GM12875 (cell line): ENCODE measurements around the gene PLEK.
"Not testable (repeated sequence)": the region's sequence is repeated elsewhere in the genome, so short reads cannot be mapped to it uniquely, and the experiment has no call there.

ENCODE experiments used
- H3K4me3 ChIP-seq: one replicate; pipeline ENCODE4 v1.5.1; 2011; ENCODE audit warnings: low read depth, low read length, control low read depth
- TF ChIP-seq, protein P1 (sequence below): IDR thresholded peaks from 2 replicates; pipeline ENCODE4 v1.5.1; 2011; ENCODE audit warnings: low read depth, mild to moderate bottlenecking, control low read depth, inconsistent platforms, low read length, moderate library complexity, borderline replicate concordance; ENCODE audit not compliant: insufficient read depth

PLEK gene

DNA sequence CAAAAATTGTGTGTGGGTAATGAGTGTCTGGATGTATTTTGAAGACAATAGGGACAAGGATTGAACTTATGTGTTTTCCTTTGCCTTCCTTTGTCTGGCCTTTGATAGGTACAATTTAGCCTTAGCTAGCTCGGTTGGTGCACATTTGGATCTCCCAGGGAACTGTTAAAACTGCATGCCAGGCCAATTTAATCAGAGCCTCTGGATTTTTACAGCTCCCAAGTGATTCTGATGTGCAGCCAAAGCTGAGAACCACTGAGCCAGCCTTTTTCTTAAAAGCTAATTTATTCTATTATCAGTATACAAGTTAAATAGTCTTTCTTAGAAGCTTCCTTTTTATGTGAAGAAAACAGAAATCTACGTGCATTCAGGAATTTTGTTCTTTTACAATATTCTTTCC is 25.0 kb downstream of the PLEK start:
- H3K4me3 ChIP-seq = no peak overlapping the region
- TF ChIP-seq, protein P1, sequence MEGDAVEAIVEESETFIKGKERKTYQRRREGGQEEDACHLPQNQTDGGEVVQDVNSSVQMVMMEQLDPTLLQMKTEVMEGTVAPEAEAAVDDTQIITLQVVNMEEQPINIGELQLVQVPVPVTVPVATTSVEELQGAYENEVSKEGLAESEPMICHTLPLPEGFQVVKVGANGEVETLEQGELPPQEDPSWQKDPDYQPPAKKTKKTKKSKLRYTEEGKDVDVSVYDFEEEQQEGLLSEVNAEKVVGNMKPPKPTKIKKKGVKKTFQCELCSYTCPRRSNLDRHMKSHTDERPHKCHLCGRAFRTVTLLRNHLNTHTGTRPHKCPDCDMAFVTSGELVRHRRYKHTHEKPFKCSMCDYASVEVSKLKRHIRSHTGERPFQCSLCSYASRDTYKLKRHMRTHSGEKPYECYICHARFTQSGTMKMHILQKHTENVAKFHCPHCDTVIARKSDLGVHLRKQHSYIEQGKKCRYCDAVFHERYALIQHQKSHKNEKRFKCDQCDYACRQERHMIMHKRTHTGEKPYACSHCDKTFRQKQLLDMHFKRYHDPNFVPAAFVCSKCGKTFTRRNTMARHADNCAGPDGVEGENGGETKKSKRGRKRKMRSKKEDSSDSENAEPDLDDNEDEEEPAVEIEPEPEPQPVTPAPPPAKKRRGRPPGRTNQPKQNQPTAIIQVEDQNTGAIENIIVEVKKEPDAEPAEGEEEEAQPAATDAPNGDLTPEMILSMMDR = no peak

DNA sequence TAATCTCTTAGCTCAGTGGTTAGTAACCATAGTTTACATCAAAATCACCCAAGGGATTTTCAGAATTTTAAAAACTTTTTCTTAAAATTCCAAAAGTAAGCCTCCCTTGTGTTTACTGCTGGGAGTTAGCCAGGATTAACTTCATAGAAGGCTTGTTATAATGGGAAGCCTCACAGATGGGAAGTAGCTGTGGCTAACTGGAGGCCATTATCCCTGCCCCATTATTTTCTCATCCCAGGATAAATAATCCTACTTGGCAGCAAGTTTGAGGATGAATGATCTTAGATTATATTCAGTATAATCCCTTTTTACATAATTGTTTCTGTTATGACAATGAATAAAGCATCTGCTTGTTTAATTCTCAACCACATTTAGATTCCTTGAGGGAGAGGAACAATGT is 25.5 kb downstream of the PLEK start:
- TF ChIP-seq, protein P1 = no peak
- H3K4me3 ChIP-seq = no peak overlapping the region

DNA sequence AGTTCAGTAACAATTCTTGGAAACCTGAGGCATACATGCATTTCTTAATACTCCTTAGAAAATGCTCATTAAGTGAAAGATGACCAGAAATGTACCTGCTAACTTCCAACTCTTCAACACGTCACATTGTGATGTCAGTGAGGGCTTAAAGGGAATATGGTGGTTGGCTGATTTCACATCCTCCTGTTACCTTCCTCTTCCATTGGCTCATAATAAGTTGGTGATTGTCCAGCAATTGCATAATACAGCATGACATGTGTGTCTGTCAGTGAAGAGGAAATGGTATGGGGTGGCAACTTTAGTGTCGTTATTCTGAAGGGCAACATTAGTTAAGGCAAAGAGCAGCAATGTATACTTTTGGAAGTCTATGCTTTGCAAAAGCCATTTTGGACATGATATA is 26.0 kb downstream of the PLEK start:
- H3K4me3 ChIP-seq = no peak overlapping the region
- TF ChIP-seq, protein P1 = no peak

DNA sequence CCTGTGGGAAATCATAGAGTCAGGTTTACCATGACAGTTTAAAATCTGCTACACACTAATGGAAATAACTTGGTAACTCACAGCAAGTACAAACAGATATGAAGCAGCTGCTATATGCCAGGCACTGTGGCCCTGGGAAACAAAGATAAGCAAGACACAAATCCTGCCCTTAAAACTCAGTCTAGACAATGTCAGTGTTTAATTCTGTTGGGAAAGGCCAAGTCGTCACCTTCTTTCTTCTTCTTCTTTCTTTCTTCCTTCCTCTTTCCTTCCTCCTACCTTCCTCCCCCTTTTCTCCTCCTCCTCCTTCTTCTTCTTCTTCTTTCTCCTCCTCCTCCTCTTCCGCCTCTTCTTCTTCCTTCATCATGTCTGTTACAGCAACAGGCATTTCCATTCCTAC is 26.8 kb downstream of the PLEK start:
- H3K4me3 ChIP-seq = no peak overlapping the region
- TF ChIP-seq, protein P1 = no peak

DNA sequence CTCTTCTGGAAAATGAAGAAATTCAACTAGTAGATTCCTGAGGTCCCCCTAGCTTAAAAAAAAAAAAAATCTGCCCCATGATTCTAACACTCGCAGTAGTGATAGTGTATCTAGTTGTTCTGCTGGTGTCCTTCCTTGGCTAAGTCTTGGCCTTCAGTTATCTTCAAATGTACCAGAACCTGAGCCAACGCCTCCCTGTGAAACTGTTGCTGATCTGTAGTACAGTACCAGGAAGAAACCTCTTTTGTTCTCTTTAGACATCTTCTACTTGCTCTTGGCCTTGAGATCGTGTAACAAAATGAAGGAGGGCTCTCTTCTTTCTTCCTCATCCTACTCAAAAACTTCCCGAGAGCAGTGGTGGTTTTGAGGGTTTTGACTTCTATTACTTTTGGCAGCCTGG is 31.0 kb downstream of the PLEK start:
- TF ChIP-seq, protein P1 = no peak
- H3K4me3 ChIP-seq = no peak overlapping the region

DNA sequence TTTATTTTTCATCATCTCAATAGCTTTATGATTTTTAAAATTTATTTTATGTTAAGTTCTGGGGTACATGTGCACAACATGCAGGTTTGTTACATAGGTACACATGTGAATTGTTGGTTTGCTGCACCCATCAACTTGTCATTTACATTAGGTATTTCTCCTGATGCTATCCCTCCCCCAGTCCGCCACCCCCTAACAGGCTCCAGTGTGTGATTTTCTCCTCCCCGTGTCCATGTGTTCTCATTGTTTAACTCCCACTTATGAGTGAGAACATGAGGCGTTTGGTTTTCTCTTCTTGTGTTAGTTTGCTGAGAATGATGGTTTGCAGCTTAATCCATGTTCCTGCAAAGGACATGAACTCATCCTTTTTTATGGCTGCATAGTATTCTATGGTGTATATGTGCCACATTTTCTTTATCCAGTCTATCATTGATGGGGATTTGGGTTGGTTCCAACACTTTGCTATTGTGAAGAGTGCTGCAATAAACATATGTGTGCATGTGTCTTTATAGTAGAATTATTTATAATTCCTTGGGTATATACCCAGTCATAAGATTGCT is 32.7 kb downstream of the PLEK start:
- H3K4me3 ChIP-seq = not testable (repeated sequence)

DNA sequence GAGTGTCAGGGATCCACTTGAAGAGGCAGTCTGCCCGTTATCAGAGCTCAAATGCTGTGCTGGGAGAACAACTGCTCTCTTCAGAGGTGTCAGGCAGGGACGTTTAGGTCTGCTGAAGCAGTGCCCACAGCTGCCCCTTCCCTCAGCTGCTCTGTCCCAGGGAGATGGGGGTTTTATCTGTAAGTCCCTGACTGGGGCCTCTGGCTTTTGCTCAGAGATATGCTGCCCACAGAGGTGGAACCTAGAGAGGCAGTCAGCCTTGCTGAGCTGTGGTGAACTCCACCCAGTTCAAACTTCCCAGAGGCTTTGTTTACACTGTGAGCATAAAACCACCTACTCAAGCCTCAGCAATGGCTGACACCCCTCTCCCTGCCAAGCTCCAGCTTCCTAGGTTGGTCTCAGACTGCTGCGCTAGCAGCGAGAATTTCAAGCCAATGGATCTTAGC is 38.1 kb downstream of the PLEK start:
- TF ChIP-seq, protein P1 = no peak

DNA sequence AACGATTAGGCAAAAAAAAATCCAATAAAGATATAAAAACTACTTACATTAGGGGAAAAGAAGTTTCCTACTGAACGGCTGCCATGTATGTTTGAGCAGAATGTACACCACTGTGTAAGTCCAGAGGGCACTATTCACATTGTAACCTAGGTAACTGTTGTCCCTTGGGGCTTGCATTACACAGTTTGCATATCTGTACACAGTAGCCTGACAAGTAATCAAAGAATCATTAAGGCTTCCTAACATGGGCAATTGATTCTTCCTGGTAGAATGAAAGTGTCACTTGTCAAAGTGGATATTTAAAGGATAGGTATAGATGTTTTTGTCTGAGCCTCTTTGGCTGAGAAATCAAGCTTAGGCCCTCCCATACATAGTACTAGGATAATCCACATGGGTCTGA is 39.1 kb downstream of the PLEK start:
- H3K4me3 ChIP-seq = no peak overlapping the region

More for the DNA sequence above, 38.1 kb downstream of the PLEK start:
- H3K4me3 ChIP-seq = no peak overlapping the region

More for the DNA sequence above, 39.1 kb downstream of the PLEK start:
- TF ChIP-seq, protein P1 = no peak
